GM12878 (cell line): ENCODE results near the gene ARHGAP15. TPM values are rescaled to one million over a fixed set of nuclear protein-coding genes. Genes with fewer than 3 reads are reported as not detected.

Experiments used
- ATAC-seq: fragments of 200-7000 bp; cut with Tn5 transposase; 3 replicates; pipeline ENCODE4 v1.9.1; 2020; ENCODE audit warnings: mild to moderate bottlenecking, moderate library complexity
- BruUV-seq: library from RNA; stranded (reverse); fragments of 400-500 nt; replicated peaks from 2 replicates; lab custom pipeline; 2021; lab: Mats Ljungman, UMichigan
- CTCF ChIA-PET: fragments of 300-600 bp; sonication (Branson Sonifier 250); formaldehyde crosslinking; extraction: SDS; loops from one replicate; lab custom pipeline; 2021; ENCODE audit warnings: inconsistent platforms; lab: Yijun Ruan, JAX
- POLR2A ChIA-PET: fragments of 350-600 bp; formaldehyde crosslinking; extraction: SDS; loops from one replicate; lab custom pipeline; 2021; ENCODE audit warnings: inconsistent platforms; lab: Charles Lee
- RAD21 ChIA-PET: fragments of 300-600 bp; sonication (Branson Sonifier 250); formaldehyde crosslinking; loops from one replicate; lab custom pipeline; 2023; ENCODE audit warnings: antibody characterized with exemption; ENCODE audit not compliant: unreplicated experiment; lab: Charles Lee
- SMC1A ChIA-PET: fragments of 300-600 bp; sonication (Branson Sonifier 250); formaldehyde crosslinking; loops from one replicate; lab custom pipeline; 2023; ENCODE audit not compliant: unreplicated experiment, uncharacterized antibody; lab: Charles Lee
- DNase-seq: peaks from one replicate; pipeline ENCODE4 v3.0.0-alpha.2; 2011; ENCODE audit warnings: low read depth, low spot score
- FAIRE-seq: peaks from 3 replicates; lab custom pipeline; 2011; peaks lifted over from hg19 to GRCh38; lab: Jason Lieb, UNC
- H2AFZ ChIP-seq: 2 replicates; pipeline ENCODE4 v1.6.0; 2011; ENCODE audit warnings: low read depth, low read length, control low read depth; ENCODE audit not compliant: control insufficient read depth
- H3K27ac ChIP-seq: 2 replicates; pipeline ENCODE4 v1.5.1; 2011; ENCODE audit warnings: control low read depth; ENCODE audit not compliant: control insufficient read depth, insufficient read depth
- H3K27me3 ChIP-seq, 2 experiments: replicated peaks in 1 of 2; 2 replicates each; pipeline versions ENCODE4 v1.6.0 to v1.6.1; 2011; ENCODE audit warnings: low read length in 1 of 2; ENCODE audit not compliant: control insufficient read depth in 2 of 2, insufficient read depth in 2 of 2
- H3K36me3 ChIP-seq, 2 experiments: 2 replicates each; pipeline ENCODE4 v1.5.1; 2011; ENCODE audit warnings: low read length in 1 of 2; ENCODE audit not compliant: control insufficient read depth in 2 of 2, insufficient read depth in 2 of 2
- H3K4me1 ChIP-seq: 2 replicates; pipeline ENCODE4 v1.6.1; 2011; ENCODE audit warnings: mild to moderate bottlenecking, low read length, moderate library complexity, mixed read lengths; ENCODE audit not compliant: control insufficient read depth, insufficient read depth
- H3K4me2 ChIP-seq: 2 replicates; pipeline ENCODE4 v1.6.0; 2011; ENCODE audit warnings: control low read depth; ENCODE audit not compliant: control insufficient read depth, insufficient read depth
- H3K4me3 ChIP-seq: fragments of 200-600 bp; sonication (generic); 2 replicates; pipeline ENCODE4 v1.5.1; 2016
- H3K79me2 ChIP-seq: 2 replicates; pipeline ENCODE4 v1.6.0; 2011; ENCODE audit warnings: low read length; ENCODE audit not compliant: control insufficient read depth, insufficient read depth
- H3K9ac ChIP-seq: 2 replicates; pipeline ENCODE4 v1.8.0; 2011; ENCODE audit warnings: low read length, control low read depth, mixed read lengths; ENCODE audit not compliant: control insufficient read depth, insufficient read depth
- H3K9me3 ChIP-seq: replicated peaks from 3 replicates; pipeline ENCODE4 v1.5.1; 2011; ENCODE audit warnings: mild to moderate bottlenecking, low read length; ENCODE audit not compliant: control insufficient read depth, insufficient read depth
- H4K20me1 ChIP-seq: 2 replicates; pipeline ENCODE4 v1.6.0; 2011; ENCODE audit not compliant: control insufficient read depth, insufficient read depth
- USF1 ChIP-seq: IDR thresholded peaks from 2 replicates; pipeline ENCODE4 v1.6.1; 2011; ENCODE audit warnings: borderline replicate concordance, low read depth, mild to moderate bottlenecking, moderate library complexity, mixed read lengths, low read length; ENCODE audit not compliant: insufficient read depth; ENCODE audit errors: extremely low read length
- WGBS: methylation state at CpG from one replicate; pipeline ENCODE4 v1.1.6; 2016; ENCODE audit warnings: low lambda C conversion rate; ENCODE audit not compliant: insufficient replicate concordance, insufficient coverage; ENCODE audit errors: missing lambda C conversion rate; 5-methylcytosine and 5-hydroxymethylcytosine counted together
- in situ Hi-C: fragments of 300-500 bp; cut with MboI; formaldehyde crosslinking; loops from 9 replicates; pipeline ENCODE4 v1.14.3; 2018; ENCODE audit warnings: mixed read lengths
- intact Hi-C: fragments of 100-400 bp; cut with micrococcal nuclease; formaldehyde crosslinking; loops from one replicate; pipeline ENCODE4 v1.14.2; 2022; ENCODE audit not compliant: unreplicated experiment
- polyA plus RNA-seq, 11 experiments: library from polyadenylated mRNA; depleted of rRNA in 4 of 11; unstranded in 6 of 11; stranded (reverse) in 5 of 11; fragments of >200 nt; fragmentation: Nextera tagmentation in 4 of 11; fragmentation: Illumina TruSeq in 1 of 11; extraction: Ambion mirVana in 4 of 11; extraction: Trizol in 1 of 11; gene quantifications; 1 replicate in 1 of 11; 2 replicates in 10 of 11; pipeline versions ENCODE4 v1.2.1 to v1.2.3, GENCODE V29; 2011 to 2016; ENCODE audit warnings: inconsistent platforms in 2 of 11, missing spikeins in 2 of 11, low read depth in 1 of 11
- total RNA-seq, 4 experiments: library from RNA; depleted of rRNA in 3 of 4; stranded (reverse); fragments of >200 nt in 3 of 4; fragmentation: Illumina TruSeq in 1 of 4; extraction: Trizol in 1 of 4; gene quantifications; 2 replicates each; pipeline versions ENCODE4 v1.2.1 to v1.2.3, GENCODE V29; 2013 to 2021
- TF ChIP-seq, protein P1 (sequence below): fragments of 150-350 bp; IDR thresholded peaks from 2 replicates; pipeline ENCODE4 v1.6.1; 2014; ENCODE audit warnings: mild to moderate bottlenecking, low read depth, low read length
- TF ChIP-seq, protein P2 (sequence below), 3 experiments: IDR thresholded peaks in 2 of 3; conservative IDR thresholded peaks in 1 of 3; 2 replicates each; pipeline ENCODE4 v1.5.1; 2011; ENCODE audit warnings: low read depth in 3 of 3, low read length in 3 of 3, mild to moderate bottlenecking in 3 of 3, control low read depth in 2 of 3, moderate library complexity in 2 of 3, inconsistent platforms in 1 of 3, mixed read lengths in 1 of 3; ENCODE audit not compliant: control insufficient read depth in 2 of 3, insufficient read depth in 1 of 3; ENCODE audit errors: extremely low read depth in 1 of 3
- TF ChIP-seq, protein P3 (sequence below): fragments of 450-650 bp; IDR thresholded peaks from 2 replicates; pipeline ENCODE4 v1.6.1; 2017; ENCODE audit warnings: mild to moderate bottlenecking, moderate library complexity

ARHGAP15 gene
- total and polyA plus RNA-seq, 10 of the 15 experiments (the other 5 are each of a cell fraction or from before 2014, with no cell fraction given): 38.0 to 92.6 (median 66.7) TPM

- TF ChIP-seq, protein P1, sequence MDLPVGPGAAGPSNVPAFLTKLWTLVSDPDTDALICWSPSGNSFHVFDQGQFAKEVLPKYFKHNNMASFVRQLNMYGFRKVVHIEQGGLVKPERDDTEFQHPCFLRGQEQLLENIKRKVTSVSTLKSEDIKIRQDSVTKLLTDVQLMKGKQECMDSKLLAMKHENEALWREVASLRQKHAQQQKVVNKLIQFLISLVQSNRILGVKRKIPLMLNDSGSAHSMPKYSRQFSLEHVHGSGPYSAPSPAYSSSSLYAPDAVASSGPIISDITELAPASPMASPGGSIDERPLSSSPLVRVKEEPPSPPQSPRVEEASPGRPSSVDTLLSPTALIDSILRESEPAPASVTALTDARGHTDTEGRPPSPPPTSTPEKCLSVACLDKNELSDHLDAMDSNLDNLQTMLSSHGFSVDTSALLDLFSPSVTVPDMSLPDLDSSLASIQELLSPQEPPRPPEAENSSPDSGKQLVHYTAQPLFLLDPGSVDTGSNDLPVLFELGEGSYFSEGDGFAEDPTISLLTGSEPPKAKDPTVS: no peak
These were observed 500.1 kb downstream of the ARHGAP15 start (continued) for GRCh38 chr2:143629340-143629739.

- Histone ChIP-seq H3K4me3 (no peak overlapping the region), H3K79me2 (no peaks in the 10 kb centered on the region), H3K27ac (no peak overlapping the region), H3K4me2 (no peak overlapping the region), H2AFZ (no peak overlapping the region), H3K4me1 (no peaks in the 10 kb centered on the region), H3K27me3 (no peaks in the 10 kb centered on the region), H3K9me3 (peaks cover 2% of the 10 kb centered on the region; the same call in 2 of the 3 replicates), H3K9ac (no peak overlapping the region), H3K36me3 (0 out of 4 replicates have a peak, but pooled peaks cover 0 to under 1% of the 10 kb centered on the region in 2 experiments), H4K20me1 (no peaks in the 10 kb centered on the region)
- POLR2A ChIA-PET: no interaction called here
- intact Hi-C loops: no loop called here
- ATAC-seq (no peak), DNase-seq (no peak), FAIRE-seq (no peak)
- BruUV-seq: no TSS peak
- TF ChIP-seq, protein P2, sequence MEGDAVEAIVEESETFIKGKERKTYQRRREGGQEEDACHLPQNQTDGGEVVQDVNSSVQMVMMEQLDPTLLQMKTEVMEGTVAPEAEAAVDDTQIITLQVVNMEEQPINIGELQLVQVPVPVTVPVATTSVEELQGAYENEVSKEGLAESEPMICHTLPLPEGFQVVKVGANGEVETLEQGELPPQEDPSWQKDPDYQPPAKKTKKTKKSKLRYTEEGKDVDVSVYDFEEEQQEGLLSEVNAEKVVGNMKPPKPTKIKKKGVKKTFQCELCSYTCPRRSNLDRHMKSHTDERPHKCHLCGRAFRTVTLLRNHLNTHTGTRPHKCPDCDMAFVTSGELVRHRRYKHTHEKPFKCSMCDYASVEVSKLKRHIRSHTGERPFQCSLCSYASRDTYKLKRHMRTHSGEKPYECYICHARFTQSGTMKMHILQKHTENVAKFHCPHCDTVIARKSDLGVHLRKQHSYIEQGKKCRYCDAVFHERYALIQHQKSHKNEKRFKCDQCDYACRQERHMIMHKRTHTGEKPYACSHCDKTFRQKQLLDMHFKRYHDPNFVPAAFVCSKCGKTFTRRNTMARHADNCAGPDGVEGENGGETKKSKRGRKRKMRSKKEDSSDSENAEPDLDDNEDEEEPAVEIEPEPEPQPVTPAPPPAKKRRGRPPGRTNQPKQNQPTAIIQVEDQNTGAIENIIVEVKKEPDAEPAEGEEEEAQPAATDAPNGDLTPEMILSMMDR (IDR thresholded peaks at IDR 0.05 in 2 of 3, conservative IDR thresholded peaks at IDR 0.05 in 1 of 3; ENCODE audit: control insufficient read depth in 2 of 3, extremely low read depth in 1 of 3, insufficient read depth in 1 of 3, low read depth in 3 of 3, low read length in 3 of 3): no peak
- TF ChIP-seq, protein P3, sequence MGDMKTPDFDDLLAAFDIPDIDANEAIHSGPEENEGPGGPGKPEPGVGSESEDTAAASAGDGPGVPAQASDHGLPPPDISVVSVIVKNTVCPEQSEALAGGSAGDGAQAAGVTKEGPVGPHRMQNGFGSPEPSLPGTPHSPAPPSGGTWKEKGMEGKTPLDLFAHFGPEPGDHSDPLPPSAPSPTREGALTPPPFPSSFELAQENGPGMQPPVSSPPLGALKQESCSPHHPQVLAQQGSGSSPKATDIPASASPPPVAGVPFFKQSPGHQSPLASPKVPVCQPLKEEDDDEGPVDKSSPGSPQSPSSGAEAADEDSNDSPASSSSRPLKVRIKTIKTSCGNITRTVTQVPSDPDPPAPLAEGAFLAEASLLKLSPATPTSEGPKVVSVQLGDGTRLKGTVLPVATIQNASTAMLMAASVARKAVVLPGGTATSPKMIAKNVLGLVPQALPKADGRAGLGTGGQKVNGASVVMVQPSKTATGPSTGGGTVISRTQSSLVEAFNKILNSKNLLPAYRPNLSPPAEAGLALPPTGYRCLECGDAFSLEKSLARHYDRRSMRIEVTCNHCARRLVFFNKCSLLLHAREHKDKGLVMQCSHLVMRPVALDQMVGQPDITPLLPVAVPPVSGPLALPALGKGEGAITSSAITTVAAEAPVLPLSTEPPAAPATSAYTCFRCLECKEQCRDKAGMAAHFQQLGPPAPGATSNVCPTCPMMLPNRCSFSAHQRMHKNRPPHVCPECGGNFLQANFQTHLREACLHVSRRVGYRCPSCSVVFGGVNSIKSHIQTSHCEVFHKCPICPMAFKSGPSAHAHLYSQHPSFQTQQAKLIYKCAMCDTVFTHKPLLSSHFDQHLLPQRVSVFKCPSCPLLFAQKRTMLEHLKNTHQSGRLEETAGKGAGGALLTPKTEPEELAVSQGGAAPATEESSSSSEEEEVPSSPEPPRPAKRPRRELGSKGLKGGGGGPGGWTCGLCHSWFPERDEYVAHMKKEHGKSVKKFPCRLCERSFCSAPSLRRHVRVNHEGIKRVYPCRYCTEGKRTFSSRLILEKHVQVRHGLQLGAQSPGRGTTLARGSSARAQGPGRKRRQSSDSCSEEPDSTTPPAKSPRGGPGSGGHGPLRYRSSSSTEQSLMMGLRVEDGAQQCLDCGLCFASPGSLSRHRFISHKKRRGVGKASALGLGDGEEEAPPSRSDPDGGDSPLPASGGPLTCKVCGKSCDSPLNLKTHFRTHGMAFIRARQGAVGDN: no peak
- no peak for TF ChIP-seq USF1
- RAD21 ChIA-PET: no interaction called here
- WGBS: 96% methylated on average over 3 of the region's 3 CpGs
- SMC1A ChIA-PET: no interaction called here
- CTCF ChIA-PET: no interaction called here
- in situ Hi-C loops: no loop called here
These were observed 503.6 kb downstream of the ARHGAP15 start for GRCh38 chr2:143632751-143633374.
